Heart left ventricle (tissue), 16 donors: Measurements from ENCODE around the gene CTNND2. TPM values are rescaled to one million over a fixed set of nuclear protein-coding genes. Genes with fewer than 3 reads are reported as not detected.

Source experiments
- ATAC-seq, 4 donors: fragments of 200-7000 bp; cut with Tn5 transposase; one replicate each; pipeline ENCODE4 v1.9.1; 2020 to 2022; ENCODE audit warnings: moderate library complexity in 4 of 4, mild to moderate bottlenecking in 3 of 4, moderate number of reproducible peaks in 1 of 4
- DNase-seq, 5 donors: peaks; one replicate each; pipeline ENCODE4 v3.0.0-alpha.2; 2020
- H3K27ac ChIP-seq, 12 donors: fragments of 200-600 bp; sonication (generic) in 4 of 12; one replicate each; pipeline versions ENCODE4 v1.5.0 to v1.8.0; 2016 to 2022; ENCODE audit warnings: mild to moderate bottlenecking in 2 of 12
- H3K27me3 ChIP-seq, 9 donors: fragments of 200-600 bp; sonication (generic) in 2 of 9; one replicate each; pipeline versions ENCODE4 v1.5.1 to v1.8.0; 2016 to 2022; ENCODE audit warnings: mild to moderate bottlenecking in 3 of 9
- H3K36me3 ChIP-seq, 9 donors: fragments of 200-600 bp; sonication (generic) in 2 of 9; one replicate each; pipeline versions ENCODE4 v1.5.0 to v1.8.0; 2018 to 2022; ENCODE audit warnings: mild to moderate bottlenecking in 2 of 9
- H3K4me1 ChIP-seq, 12 donors: fragments of 200-600 bp; sonication (generic) in 4 of 12; one replicate each; pipeline versions ENCODE4 v1.5.0 to v1.8.0; 2016 to 2022; ENCODE audit warnings: mild to moderate bottlenecking in 3 of 12
- H3K4me3 ChIP-seq, 12 donors: fragments of 200-600 bp; sonication (generic) in 4 of 12; one replicate each; pipeline versions ENCODE4 v1.5.0 to v1.8.0; 2017 to 2022; ENCODE audit warnings: mild to moderate bottlenecking in 9 of 12, moderate library complexity in 4 of 12
- H3K9me3 ChIP-seq, 12 donors: fragments of 200-600 bp; sonication (generic) in 4 of 12; one replicate each; pipeline versions ENCODE4 v1.5.0 to v1.8.0; 2016 to 2022; ENCODE audit warnings: mild to moderate bottlenecking in 1 of 12
- POLR2A ChIP-seq, 2 donors: fragments of 450-650 bp; IDR thresholded peaks; one replicate each; pipeline ENCODE4 v1.6.1; 2017; ENCODE audit warnings: antibody characterized with exemption in 2 of 2, mild to moderate bottlenecking in 2 of 2, moderate library complexity in 2 of 2
- WGBS, 4 donors: extraction: QIAGEN DNeasy Blood & Tissue Kit in 2 of 4; methylation state at CpG; one replicate each; pipeline versions ENCODE4 v1.1.5 to v1.1.7; 2013 to 2018; 5-methylcytosine and 5-hydroxymethylcytosine counted together
- intact Hi-C, 10 donors: fragments of 100-400 bp; cut with DNase I; formaldehyde crosslinking; loops; one replicate each; pipeline versions ENCODE4 v1.11.1 to v1.14.2; 2022
- polyA plus RNA-seq, 2 donors: library from polyadenylated mRNA; stranded (reverse); fragments of 200-250 nt; gene quantifications; one replicate each; pipeline ENCODE4 v1.2.3, GENCODE V29; 2013
- total RNA-seq, 9 donors: library from RNA; depleted of rRNA in 2 of 9; stranded (reverse); fragments of >200 nt in 2 of 9; fragmentation: NEBNext Ultra II Directional in 3 of 9; extraction: Animal tissue kit (Norgen Biotek cat#: 25700) in 3 of 9; gene quantifications; one replicate each; pipeline versions ENCODE4 v1.1.0 to v1.2.4, GENCODE V29; 2016 to 2023
- TF ChIP-seq, protein P1 (sequence below), 12 donors: fragments of 200-600 bp; sonication (generic) in 4 of 12; IDR thresholded peaks; one replicate each; pipeline versions ENCODE4 v1.5.0 to v1.8.0; 2018 to 2022; ENCODE audit warnings: antibody characterized with exemption in 12 of 12, mild to moderate bottlenecking in 5 of 12
- donor health status: ischemic (EF 13 %, LVEDD 7.1; RV severe dilation, severe dysfunction).
- donor health status: healthy with polysubstance abuse.
- donor health status: DM: no; HTN: yes; CAD: no.
- donor health status: DM: no; HTN: no; CAD: no.
- donor health status: ischemic (EF 25% LVEDD 6.9; RV normal size, moderate dysfunction).
- donor health status: ischemic (EF 25% LVEDD 5.7; RV mildly dilated, moderate dysfunction).
- donor health status: healthy.
- donor health status: DM: yes; HTN: yes; CAD: no.
- donor health status: ischemic (EF 35%, LVEDD 5.7; RV mildly dilated, moderate dysfunction).
- donor health status: nonischemic (EF 11% LVEDD 7.7; RV severe dilation, severe dysfunction).
- donor health status: DM: yes; HTN: yes; CAD: no.
- donor health status: PGD.
- donor health status: ischemic (EF 29% LVEDD 5.4; RV normal size, mild dysfunction).
- donor health status: nonischemic (EF 23%, LVEDD 6.1; RV moderate dilation, normal function).

The CTNND2 gene
- total and polyA plus RNA-seq, 11 donors, result 4.0 to 36.8 (median 20.2) TPM

DNA sequence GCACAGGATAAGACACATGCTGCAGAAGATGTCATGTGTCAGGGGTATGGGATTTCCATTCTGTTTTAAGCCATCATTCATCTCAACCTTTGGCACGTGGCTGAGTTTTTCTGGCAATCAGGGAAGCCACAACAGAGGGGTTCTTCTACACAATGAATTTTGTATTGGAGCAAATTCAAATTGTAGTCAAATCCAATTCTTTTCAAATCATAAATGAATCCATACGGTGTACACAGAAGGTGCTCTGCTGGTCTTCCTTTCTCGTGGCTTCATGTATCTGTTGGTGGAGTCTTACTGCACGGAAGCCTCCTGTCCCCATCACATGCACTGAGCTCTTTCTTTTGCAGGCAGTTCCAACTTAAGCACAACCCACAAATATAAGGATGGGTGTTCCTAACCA is 706.5 kb downstream of the CTNND2 start:
- H3K9me3 ChIP-seq, result no peaks in the 10 kb centered on the region
- WGBS, 4 donors, result 81 to 87% (median 83%) methylated on average over 4 of the region's 4 CpGs
- ATAC-seq (no peak), DNase-seq (no peak)
- H3K36me3 ChIP-seq, result no peaks in the 10 kb centered on the region
- H3K27me3 ChIP-seq, result no peaks in the 10 kb centered on the region
- H3K27ac ChIP-seq, result no peak overlapping the region
- H3K4me1 ChIP-seq, result no peaks in the 10 kb centered on the region
- intact Hi-C loops, result no loop called here
- no peak for TF ChIP-seq POLR2A (IDR thresholded peaks at IDR 0.05)
- TF ChIP-seq, protein P1, sequence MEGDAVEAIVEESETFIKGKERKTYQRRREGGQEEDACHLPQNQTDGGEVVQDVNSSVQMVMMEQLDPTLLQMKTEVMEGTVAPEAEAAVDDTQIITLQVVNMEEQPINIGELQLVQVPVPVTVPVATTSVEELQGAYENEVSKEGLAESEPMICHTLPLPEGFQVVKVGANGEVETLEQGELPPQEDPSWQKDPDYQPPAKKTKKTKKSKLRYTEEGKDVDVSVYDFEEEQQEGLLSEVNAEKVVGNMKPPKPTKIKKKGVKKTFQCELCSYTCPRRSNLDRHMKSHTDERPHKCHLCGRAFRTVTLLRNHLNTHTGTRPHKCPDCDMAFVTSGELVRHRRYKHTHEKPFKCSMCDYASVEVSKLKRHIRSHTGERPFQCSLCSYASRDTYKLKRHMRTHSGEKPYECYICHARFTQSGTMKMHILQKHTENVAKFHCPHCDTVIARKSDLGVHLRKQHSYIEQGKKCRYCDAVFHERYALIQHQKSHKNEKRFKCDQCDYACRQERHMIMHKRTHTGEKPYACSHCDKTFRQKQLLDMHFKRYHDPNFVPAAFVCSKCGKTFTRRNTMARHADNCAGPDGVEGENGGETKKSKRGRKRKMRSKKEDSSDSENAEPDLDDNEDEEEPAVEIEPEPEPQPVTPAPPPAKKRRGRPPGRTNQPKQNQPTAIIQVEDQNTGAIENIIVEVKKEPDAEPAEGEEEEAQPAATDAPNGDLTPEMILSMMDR (IDR thresholded peaks at IDR 0.05), result no peak
- no peak overlapping the region for H3K4me3 ChIP-seq

DNA sequence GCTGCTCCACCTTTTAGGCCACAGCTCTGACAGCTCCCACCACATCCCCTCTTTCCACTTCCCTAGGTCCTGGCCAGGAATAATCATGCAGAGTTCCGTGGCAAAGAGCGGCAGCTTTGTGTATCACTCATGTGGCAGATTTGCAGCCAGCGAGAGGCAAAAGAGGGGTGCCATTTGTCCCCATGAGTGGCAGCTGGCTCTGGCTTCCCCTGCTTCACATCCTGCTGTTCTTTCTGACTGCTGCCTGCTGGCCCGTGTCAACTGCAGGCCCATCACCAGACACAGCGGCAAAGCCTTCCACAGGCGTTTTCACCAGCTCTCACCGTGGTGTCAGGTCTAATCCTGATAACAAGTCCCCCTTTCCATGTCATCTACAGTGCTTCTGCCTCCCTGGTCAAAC is 712.6 kb downstream of the CTNND2 start:
- no peak overlapping the region for H3K4me3 ChIP-seq
- ATAC-seq, result no peak
- 70 to 79% (median 75%) methylated on average over 7 of the region's 7 CpGs for WGBS, 4 donors
- H3K27me3 ChIP-seq, result no peaks in the 10 kb centered on the region
- H3K9me3 ChIP-seq, result peaks cover 0 to 3% (median 0%) of the 10 kb centered on the region in 12 donors
- DNase-seq, result no peak
- intact Hi-C loops, result no loop called here
- no peak overlapping the region for H3K27ac ChIP-seq
- no peaks in the 10 kb centered on the region for H3K4me1 ChIP-seq
- TF ChIP-seq, protein P1 (IDR thresholded peaks at IDR 0.05), result no peak
- TF ChIP-seq POLR2A (IDR thresholded peaks at IDR 0.05), result no peak
- H3K36me3 ChIP-seq, result no peaks in the 10 kb centered on the region

DNA sequence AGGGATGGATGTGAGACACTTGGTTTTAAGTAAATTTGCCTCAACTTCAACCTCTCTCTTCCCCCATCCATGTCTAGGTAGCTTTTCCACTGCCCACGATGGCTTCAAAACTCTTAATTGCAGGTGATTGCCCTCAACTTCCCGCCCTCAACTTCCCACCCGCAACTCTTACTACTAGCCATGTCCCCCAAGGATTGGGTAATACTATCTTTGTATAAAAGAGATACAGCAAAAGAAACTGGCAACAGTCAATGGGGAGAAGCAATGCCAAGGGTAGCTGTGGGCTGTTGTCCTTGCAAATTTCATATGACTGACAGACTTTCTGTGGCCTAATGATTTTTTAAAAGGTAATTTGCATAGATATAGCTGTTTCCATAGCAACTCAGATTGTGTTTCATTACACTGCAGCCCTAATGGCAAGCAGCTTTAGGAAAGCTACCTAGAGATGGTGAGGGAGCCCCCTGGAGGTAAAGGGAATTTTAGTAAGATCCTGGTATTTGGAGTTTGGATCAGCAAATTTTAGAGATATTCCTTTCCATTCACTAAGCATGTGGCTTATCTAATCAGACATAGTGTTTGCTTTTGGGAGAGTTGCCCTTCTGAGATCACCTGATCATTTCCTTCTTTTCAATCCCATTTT is 721.7 kb downstream of the CTNND2 start:
- H3K27me3 ChIP-seq, result no peaks in the 10 kb centered on the region
- no peaks in the 10 kb centered on the region for H3K36me3 ChIP-seq
- no peaks in the 10 kb centered on the region for H3K9me3 ChIP-seq
- H3K4me1 ChIP-seq, result peaks cover 0 to 9% (median 0%) of the 10 kb centered on the region in 12 donors
- H3K27ac ChIP-seq, result no peak overlapping the region
- WGBS, 4 donors, result 46 to 71% (median 62%) methylated on average over 3 of the region's 3 CpGs
- intact Hi-C loops, result loop anchor here in 8 of 10 donors (2.0 to 10.0 kb wide), 8 partner anchors 195 to 488 kb away; no protein-coding TSS in a partner anchor
- TF ChIP-seq POLR2A (IDR thresholded peaks at IDR 0.05), result no peak
- TF ChIP-seq, protein P1 (IDR thresholded peaks at IDR 0.05), result peak in 10 of 12 donors; percentile 24 to 63 (median 40)
- ATAC-seq (peak in 1 of 4 donors; percentile 34), DNase-seq (no peak)
- H3K4me3 ChIP-seq, result no peak overlapping the region

DNA sequence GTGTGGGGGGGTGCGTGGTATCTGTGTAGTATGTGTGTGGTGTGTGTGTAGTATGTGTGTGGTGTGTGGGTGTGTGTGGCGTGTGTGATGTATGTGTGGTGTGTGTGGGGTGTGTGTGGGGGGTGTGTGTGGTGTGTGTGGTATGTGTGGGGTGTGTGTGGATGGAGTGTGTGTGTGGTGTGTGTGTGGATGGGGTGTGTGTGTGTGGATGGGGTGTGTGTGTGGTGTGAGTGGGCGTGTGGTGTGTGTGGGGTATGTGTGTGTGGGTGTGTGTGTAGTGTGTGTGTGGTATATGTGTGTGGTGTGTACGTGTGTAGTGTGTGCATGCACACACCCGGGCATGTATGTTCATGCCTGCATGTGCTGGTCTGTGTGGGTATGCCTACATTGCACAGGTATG is 722.3 kb downstream of the CTNND2 start:
- intact Hi-C loops, result loop anchor here in 8 of 10 donors (2.0 to 10.0 kb wide), 8 partner anchors 195 to 487 kb away; no protein-coding TSS in a partner anchor
- WGBS, 4 donors, result 70 to 87% (median 81%) methylated on average over 5 of the region's 5 CpGs

More for the DNA sequence above, 722.3 kb downstream of the CTNND2 start:
- no peak for DNase-seq
- Histone ChIP-seq H3K27me3 (no peaks in the 10 kb centered on the region), H3K27ac (no peak overlapping the region), H3K4me1 (peaks cover 0 to 9% (median 0%) of the 10 kb centered on the region in 12 donors), H3K36me3 (no peaks in the 10 kb centered on the region), H3K9me3 (no peaks in the 10 kb centered on the region), H3K4me3 (no peak overlapping the region)
- ATAC-seq, result peak in 2 of 4 donors; percentile 18 to 49
- TF ChIP-seq, protein P1 (IDR thresholded peaks at IDR 0.05), result no peak
- no peak for TF ChIP-seq POLR2A (IDR thresholded peaks at IDR 0.05)
